HuH-7 (cell line): Measurements from ENCODE around the gene ZBTB16.

Experiments used
- DNase-seq: peaks from one replicate; pipeline ENCODE4 v3.0.0; 2011; ENCODE audit warnings: low spot score

The ZBTB16 gene, protein sequence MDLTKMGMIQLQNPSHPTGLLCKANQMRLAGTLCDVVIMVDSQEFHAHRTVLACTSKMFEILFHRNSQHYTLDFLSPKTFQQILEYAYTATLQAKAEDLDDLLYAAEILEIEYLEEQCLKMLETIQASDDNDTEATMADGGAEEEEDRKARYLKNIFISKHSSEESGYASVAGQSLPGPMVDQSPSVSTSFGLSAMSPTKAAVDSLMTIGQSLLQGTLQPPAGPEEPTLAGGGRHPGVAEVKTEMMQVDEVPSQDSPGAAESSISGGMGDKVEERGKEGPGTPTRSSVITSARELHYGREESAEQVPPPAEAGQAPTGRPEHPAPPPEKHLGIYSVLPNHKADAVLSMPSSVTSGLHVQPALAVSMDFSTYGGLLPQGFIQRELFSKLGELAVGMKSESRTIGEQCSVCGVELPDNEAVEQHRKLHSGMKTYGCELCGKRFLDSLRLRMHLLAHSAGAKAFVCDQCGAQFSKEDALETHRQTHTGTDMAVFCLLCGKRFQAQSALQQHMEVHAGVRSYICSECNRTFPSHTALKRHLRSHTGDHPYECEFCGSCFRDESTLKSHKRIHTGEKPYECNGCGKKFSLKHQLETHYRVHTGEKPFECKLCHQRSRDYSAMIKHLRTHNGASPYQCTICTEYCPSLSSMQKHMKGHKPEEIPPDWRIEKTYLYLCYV

DNA sequence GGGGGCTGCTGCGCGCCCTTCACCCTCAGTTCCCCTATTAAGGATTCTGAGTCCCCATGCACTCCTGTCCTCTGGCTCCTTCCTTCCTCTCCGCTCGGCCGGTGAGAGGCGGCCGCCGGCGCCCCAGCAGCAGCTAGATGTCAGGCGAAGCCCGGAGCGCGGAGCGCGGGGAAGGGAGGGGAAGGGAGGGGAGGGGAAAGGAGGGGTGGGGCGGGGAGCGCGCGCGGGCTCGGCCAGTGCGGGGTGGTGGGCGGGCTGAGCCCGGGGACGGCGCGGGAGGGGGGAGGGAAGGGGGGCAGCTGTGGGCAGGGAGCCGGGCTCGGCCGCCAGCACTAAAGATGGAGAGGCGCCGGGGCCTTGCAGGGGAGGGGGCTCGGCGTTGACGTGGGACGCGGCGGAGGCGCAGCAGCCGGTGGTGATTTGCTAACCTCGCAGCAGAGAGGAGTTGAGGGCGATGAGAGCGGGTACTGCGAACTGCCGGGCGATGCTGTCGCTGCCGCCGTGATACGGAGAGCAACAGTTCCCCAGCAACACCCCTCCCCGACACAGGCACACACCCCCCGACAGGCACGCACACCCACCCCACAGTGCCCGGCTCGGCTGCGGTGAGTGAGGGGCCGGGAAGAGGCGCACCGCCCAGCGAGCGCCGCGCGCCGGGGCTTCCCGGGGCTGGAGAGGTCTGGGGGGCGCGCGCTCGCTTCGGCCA, at the start of gene ZBTB16:
Gene ZBTB16 (plus strand): TSS at position 434 of the 706 bp plus-strand sequence. CDS start 3,590 bp downstream, outside the sequence.
- DNase-seq, result peak; percentile 79

DNA sequence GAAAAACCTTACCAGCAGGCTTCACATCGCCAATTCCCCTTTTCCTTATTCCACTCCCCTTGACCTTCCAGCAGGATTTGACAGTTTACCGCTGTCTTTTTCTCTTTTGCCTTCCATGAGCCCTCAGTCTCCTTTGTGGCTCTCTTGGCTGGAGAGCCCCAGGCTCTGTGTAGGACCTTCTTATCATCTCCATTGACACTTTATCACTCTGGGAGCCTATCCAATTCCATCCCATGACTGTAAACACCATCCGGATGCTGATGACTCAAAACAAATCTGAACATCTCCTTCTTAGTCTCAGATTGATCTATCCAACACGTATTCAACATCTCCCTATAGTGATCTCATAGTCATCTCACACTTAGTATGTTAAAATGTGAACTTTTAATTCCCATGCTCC, 48.6 kb upstream of the ZBTB16 start:
- no peak for DNase-seq

DNA sequence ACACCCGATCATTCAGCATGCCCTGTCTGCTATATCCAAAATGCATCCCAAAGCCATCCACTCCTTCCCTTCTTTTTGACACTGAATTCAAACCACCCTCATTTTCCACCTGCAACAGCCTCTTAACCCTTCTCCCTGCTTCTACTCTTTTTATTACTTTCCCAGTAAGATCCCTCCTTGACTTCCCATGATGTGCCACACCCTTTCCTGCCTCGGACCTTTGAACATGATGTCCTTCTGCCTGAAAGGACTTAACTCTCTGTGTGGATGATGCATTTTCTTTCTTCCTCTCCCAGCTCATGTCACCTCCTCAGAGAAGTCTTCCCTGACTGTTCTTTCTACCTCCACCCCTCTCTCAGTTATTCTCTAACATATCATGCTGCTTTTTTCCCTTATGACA, 48.1 kb upstream of the ZBTB16 start:
- DNase-seq, result no peak

GRCh38 chr11:114015117-114015516, 44.4 kb upstream of the ZBTB16 start:
- no peak for DNase-seq

- no peak for DNase-seq
Measured at GRCh38 chr11:114016986-114017385, 42.5 kb upstream of the ZBTB16 start.

DNA sequence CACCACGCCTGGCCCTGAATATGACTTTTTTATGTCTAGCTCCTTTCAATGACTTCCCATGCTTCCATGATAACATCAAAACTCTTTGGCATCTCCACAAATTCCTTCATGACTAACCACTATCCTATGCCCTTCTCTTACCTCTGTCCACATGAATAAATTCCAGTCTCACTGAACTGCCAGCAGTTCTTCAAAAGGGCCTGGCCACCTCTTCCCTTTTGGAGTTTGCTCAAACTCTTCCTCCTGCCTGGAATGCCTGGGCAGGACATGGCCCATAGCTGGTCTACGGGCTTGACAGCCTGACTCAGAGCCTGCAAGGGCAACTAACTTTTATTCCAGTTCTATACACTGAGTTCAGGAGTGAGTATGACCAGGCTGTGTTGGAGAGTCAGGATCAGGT, 41.8 kb upstream of the ZBTB16 start:
- no peak for DNase-seq

DNA sequence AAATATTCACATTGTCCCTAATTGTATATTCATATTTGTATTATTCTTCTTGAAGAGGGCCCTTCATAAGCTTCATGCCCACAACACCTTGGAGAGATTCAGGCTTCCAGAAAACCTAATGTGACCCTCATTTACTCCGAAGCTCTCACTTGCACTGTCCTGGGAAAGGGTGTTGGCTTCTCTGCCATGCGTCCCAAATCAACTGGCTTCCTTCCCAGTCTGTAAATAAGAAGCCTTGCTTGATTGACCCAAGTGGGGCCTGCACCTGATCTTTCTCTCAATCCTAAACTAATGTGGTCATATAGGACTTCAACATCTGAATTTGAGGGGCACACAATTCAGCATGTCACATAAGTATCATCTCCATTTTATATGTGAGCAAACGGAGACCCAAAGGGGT, 40.5 kb upstream of the ZBTB16 start:
- DNase-seq, result no peak

DNA sequence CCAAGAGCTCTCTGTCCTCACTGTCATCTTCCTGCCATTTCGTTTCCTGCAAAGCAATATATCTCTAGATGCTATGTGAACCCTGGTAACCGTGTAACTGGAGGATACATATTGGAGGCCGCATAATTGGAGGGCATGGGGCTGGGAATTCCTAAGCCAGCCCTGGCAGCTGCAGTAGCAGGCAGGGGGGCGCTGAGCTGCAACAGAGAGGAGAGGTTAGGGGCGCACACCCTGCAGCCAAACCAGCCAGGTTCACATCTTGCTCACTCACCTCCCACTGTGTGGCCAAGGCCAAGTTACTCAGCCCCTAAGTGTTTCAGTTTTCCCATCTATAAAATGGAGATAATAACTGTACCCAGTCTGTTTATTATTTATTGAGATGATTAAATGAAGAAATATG, 39.9 kb upstream of the ZBTB16 start:
- DNase-seq, result no peak

DNA sequence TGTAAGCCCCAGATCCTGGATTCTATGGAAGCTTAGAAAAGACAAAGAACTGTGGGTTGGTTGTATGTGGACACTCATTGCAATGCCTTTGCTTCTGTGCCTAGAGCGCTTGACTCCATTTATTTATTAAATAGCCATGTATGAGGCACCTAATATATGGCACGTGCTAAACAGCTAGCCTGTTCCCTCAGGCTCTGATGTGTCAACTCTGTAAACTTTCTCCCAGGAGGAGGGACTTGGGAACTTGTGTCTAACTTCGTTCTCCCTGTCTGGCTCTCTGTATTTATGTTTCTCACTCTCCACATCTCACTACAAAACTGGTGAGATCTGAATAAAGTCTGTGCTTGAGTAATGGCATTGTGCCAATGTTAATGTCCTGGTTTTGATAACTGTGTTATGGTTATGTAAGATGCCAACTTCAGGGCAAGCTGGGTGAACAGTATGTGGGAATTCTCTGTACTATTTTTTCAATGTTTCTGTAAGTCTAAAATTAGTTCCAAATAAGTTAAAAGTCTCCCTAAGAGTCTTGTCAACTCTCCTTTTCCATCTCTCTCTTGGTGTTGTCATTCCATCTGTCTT, 34.1 kb upstream of the ZBTB16 start:
- no peak for DNase-seq

- peak; percentile 62 for DNase-seq
Measured at GRCh38 chr11:114026355-114026754, 33.2 kb upstream of the ZBTB16 start.

GRCh38 chr11:114027391-114027790, 32.1 kb upstream of the ZBTB16 start:
- no peak for DNase-seq

DNA sequence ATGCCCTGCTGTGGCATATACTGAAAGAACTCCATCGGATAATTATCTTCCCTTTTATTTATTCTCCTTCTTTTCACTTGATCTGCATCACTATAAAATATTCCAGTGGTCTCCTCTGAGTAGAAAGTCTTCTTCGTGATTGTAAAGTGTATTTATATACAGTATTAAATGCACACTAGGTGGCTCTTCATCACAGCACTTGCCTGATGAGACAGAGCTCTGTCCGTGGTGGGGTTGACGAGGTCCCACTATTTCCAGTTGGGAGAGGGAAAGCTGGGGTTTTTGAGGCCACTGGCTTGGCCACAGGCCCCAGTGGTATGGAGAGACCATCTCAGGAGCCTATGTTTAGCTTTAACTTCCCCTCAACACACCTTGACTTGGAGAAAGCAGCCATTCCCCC, 31.6 kb upstream of the ZBTB16 start:
- DNase-seq, result no peak

DNA sequence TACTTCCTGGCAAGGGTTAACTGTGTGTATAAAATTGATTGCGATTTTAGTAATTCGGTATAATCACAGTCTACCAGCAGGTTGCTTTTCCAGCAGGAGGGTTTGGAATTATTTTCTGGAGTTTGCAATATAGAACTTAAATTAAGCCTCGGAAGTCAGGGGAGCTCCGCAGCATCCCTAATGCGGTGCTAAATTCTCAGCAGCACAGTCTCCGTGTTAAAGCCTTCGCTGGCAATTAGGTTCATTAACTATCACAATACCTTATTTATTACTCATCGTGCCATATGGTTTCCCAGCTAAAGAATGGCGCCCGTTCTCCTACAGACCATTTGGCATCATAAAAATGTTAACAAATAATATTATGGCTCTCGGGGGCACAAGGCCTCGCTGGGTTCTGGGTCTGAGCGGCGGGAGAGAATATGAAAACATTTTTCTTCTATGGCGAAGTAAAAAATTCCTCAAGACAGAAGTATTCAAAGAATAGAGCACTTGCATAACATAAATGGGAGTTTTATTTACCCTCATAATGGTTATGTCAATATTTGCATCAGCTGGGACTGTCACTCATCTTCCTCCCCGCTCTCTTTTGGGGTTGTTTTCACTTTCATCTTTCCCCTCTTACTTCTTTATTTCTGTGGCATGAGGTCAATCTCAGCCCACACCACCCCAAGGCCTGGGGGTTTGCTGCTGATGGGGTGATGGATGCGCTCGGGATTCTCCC, 28.1 kb upstream of the ZBTB16 start:
- DNase-seq, result no peak

DNA sequence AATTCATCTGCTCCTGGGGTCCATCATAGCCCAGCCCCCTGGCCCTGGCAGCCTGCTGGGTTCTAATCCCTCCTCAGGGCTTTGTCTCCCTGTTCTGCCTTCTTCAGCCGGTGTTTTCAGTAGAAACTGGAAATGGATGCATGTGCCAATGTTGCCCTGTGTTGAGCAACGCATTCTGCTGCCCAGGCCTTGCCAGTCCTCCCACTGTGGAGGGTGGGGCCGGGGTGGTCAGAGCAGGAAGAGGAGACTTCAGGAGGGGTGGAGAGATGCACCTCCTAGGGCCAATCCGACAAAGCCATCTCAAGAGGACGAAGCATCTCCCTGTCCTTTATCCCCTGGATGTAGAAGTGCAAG, 27.6 kb upstream of the ZBTB16 start:
- DNase-seq, result no peak

DNA sequence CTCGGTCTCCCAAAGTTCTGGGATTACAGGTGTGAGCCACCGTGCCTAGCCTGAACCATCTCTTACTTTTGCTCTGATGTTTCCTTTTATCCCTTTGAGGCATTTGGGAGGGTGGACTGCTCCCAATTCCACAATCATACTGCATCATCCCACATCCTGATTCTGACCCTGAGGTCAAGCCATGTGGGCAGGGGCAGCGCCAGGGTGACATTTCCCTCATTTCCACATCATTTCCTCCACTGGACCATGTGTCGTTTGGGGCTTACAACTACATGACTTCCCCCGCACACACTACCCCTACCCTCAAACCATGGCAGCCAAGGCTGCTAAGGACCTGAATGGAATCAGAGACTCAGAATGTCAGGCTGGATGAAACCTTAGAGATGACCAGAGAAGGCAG, 26.4 kb upstream of the ZBTB16 start:
- no peak for DNase-seq

- DNase-seq, result no peak
Measured at GRCh38 chr11:114033572-114033971, 25.9 kb upstream of the ZBTB16 start.

GRCh38 chr11:114034956-114035355, 24.6 kb upstream of the ZBTB16 start:
- no peak for DNase-seq

GRCh38 chr11:114036147-114036811, 23.2 kb upstream of the ZBTB16 start:
- DNase-seq, result peak; percentile 88

- no peak for DNase-seq
Measured at GRCh38 chr11:114036958-114037357, 22.6 kb upstream of the ZBTB16 start.

DNA sequence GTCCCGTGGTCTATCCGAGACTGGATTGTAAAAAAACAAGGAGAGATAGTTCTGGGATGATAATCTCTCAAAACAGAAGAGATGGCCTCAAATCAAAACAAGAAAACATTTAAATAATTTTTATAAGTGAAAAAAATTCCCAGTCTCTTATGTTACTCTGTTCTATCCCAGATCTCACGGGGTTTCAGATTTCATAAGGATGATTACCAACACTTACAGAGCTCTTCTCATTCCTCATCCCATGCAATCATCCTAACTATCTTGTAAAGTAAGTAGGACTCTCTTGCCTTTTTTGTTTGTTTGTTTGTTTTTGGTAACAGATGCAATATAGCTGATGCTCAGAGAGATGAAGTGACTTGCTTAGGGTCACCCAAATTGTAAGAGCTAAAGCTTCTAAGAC, 20.0 kb upstream of the ZBTB16 start:
- no peak for DNase-seq

DNA sequence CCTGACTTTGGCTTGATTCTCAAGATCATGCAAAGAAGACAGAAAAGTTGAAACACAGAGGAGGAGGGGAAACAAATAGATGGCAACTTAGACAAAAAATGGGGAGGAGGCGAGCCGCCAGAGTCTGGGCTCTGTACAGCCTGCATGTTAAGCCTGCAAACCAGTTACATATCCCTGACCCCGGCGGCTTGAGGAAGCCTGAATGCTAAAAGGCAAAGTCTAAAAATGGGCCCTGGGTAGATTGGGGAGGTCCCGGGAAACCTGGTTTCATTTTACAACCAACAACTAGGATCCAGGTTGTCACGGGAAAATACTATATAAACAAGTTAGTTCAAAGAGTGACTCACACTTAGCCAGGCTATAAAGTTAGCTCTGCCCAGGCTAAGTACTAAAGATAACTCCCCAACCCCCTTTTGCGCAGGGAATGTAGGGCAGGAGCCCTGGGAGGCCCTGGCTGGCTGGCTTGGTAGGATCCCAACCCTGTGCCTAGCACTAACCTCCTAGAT, 18.8 kb upstream of the ZBTB16 start:
- peak; percentile 63 for DNase-seq
